Aortic smooth muscle cell (primary cell): ENCODE data around the gene SFT2D3. TPM values are rescaled to one million over a fixed set of nuclear protein-coding genes. Genes with fewer than 3 reads are reported as not detected.

Experiments used
- total RNA-seq: library from RNA; depleted of rRNA; stranded (reverse); fragments of >200 nt; gene quantifications from 2 replicates; pipeline ENCODE4 v1.2.3, GENCODE V29; 2014

Gene SFT2D3
- 4.4 TPM in 2 replicates for total RNA-seq

DNA sequence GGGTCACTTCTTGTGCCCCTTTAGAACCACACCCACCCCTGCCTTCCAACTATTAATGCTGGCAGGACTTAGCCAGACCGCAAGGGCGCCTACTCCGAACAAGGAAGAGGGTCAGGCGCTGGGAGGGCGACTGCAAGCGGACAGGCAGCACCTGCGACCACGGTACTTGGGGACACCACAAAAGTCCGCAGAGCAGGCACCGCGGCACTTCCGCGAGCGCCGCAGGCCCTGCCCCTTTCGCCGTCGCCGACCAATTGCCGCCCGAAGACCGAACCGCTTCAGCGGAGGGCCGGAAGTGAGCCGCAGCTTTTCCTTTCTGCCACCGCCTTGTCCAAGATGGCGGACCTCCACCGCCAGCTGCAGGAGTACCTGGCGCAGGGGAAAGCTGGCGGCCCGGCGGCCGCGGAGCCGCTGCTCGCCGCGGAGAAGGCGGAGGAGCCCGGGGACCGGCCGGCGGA, at the start of gene SFT2D3:
Gene SFT2D3 (plus strand): TSS at position 305 of the 458 bp plus-strand sequence. CDS start 32 bp downstream, at position 337.

DNA sequence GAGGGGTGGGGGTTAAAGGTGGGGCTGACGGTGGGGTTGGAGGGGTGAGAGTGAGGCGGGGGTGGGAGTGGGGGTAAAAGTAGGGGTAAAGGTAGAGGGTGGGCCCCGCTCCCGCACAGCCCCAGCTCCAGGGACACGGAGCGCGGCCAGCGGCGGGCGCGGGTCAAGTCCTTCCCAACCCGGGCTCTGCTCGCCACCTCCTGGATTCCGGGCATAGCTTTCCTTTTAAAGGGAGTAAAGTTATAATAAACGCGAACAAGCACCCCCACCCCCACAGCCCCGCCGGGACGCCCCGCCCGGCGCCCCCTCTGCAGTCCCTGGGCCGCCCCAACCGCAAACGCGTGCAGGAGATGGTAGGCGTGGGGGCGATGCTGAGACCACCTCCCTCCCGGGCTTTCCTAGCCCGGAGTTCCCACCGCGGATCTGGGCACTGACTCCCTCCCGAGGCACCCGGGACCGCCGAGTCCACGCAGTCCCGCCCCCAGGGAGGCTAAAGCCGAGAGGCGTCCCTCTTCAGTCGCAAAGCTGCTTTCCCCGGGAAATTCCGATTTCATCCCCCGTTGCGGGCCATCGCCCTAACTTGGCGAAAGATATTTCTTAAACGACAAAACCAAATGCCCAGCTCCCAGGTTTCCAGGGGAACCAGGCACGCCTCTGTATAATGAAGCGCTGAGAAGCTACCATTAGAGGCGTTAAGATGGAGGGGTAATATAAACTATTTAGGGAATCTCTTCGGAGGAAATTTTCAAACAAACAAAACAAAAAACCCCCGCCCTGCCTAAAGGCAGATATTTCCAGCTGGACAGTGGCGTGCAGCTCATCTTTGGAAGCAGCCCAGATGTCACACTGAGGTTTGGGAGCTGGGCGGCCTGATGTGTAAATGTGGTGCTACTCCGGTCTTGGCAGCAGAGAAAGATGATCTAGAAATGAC, 25.7 kb upstream of the SFT2D3 start, which contains the start of gene LIMS2:
Gene LIMS2 (minus strand): TSS at position 200 of the 931 bp plus-strand sequence. CDS start 506 bp downstream, outside the sequence.

Other genes starting within 250 kb of the SFT2D3 start
- 45.6 and 48.6 TPM in 2 replicates for gene IWS1, start 175.0 kb upstream of the SFT2D3 start, total RNA-seq
- 0.06 and 0.13 TPM in 2 replicates for gene MYO7B, start 165.8 kb upstream of the SFT2D3 start, total RNA-seq
- not detected in 2 replicates for gene GPR17, start 55.3 kb upstream of the SFT2D3 start, total RNA-seq
- 3.0 and 8.3 TPM in 2 replicates for gene LIMS2, start 26.0 kb upstream of the SFT2D3 start, total RNA-seq
- 22.3 and 27.9 TPM in 2 replicates for gene WDR33, start 109.7 kb downstream of the SFT2D3 start, total RNA-seq
- 16.8 and 22.5 TPM in 2 replicates for gene POLR2D, start 156.7 kb downstream of the SFT2D3 start, total RNA-seq
- gene AMMECR1L, start 184.5 kb downstream of the SFT2D3 start, total RNA-seq = 11.3 and 13.6 TPM in 2 replicates